Measurements from ENCODE around the gene ECI1. TPM values are rescaled to one million over a fixed set of nuclear protein-coding genes. Genes with fewer than 3 reads are reported as not detected.

Gene ECI1
- total RNA-seq, 1 experiment from 2014 or later: 157 TPM

DNA sequence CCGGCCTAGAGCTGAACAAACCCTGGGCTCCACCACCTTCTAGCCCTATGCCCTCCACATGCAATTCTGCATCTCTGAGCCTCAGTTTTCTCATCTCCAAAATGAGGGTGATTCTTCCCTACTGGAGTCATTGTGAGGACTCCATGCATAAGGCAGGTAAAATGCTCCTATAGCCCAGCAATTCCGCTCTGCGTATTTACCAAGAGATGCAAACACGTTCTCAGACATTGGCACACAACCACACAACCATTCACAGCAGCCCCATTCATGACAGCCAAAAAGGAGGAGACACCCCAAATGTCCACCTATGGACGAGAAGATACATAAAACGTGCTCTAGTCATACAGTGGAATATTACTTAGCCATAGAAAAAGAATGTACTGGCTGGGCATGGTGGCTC, 51.1 kb downstream of the ECI1 start:
- no peaks in the 10 kb centered on the region for H3K9me3 ChIP-seq
- CTCF ChIA-PET: no interaction called here
- no peak for DNase-seq
- H3K4me3 ChIP-seq (ENCODE audit: low read depth, low read length): no peak overlapping the region
- TF ChIP-seq, protein P1, sequence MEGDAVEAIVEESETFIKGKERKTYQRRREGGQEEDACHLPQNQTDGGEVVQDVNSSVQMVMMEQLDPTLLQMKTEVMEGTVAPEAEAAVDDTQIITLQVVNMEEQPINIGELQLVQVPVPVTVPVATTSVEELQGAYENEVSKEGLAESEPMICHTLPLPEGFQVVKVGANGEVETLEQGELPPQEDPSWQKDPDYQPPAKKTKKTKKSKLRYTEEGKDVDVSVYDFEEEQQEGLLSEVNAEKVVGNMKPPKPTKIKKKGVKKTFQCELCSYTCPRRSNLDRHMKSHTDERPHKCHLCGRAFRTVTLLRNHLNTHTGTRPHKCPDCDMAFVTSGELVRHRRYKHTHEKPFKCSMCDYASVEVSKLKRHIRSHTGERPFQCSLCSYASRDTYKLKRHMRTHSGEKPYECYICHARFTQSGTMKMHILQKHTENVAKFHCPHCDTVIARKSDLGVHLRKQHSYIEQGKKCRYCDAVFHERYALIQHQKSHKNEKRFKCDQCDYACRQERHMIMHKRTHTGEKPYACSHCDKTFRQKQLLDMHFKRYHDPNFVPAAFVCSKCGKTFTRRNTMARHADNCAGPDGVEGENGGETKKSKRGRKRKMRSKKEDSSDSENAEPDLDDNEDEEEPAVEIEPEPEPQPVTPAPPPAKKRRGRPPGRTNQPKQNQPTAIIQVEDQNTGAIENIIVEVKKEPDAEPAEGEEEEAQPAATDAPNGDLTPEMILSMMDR (IDR thresholded peaks at IDR 0.05; ENCODE audit: insufficient read depth in 1 of 2, low read depth in 1 of 2, low read length in 1 of 2, severe bottlenecking in 1 of 2, unreplicated experiment in 1 of 2): no peak
- peaks cover 7% of the 10 kb centered on the region for H3K4me1 Mint-ChIP-seq (ENCODE audit: low read depth, unreplicated experiment)
- H3K4me3 Mint-ChIP-seq (ENCODE audit: unreplicated experiment): no peak overlapping the region
- no peaks in the 10 kb centered on the region for H3K9me3 Mint-ChIP-seq (ENCODE audit: unreplicated experiment)
- H3K27ac Mint-ChIP-seq (ENCODE audit: unreplicated experiment): no peak overlapping the region
- H3K4me1 ChIP-seq: peaks cover 4% of the 10 kb centered on the region
- H3K36me3 ChIP-seq (ENCODE audit: control insufficient read depth, insufficient read depth, low read length): no peaks in the 10 kb centered on the region
- H3K27me3 Mint-ChIP-seq (ENCODE audit: insufficient read depth, unreplicated experiment): no peaks in the 10 kb centered on the region
- no peaks in the 10 kb centered on the region for H3K27me3 ChIP-seq (replicated peaks; ENCODE audit: control insufficient read depth, insufficient read depth, low read length)
- intact Hi-C loops (cut with micrococcal nuclease; ENCODE audit: unreplicated experiment): no loop called here
- peaks cover 15% of the 10 kb centered on the region for H3K36me3 Mint-ChIP-seq (ENCODE audit: insufficient read depth, unreplicated experiment)
- POLR2A ChIA-PET: no interaction called here
- no TSS peak for BruUV-seq (replicated peaks)

DNA sequence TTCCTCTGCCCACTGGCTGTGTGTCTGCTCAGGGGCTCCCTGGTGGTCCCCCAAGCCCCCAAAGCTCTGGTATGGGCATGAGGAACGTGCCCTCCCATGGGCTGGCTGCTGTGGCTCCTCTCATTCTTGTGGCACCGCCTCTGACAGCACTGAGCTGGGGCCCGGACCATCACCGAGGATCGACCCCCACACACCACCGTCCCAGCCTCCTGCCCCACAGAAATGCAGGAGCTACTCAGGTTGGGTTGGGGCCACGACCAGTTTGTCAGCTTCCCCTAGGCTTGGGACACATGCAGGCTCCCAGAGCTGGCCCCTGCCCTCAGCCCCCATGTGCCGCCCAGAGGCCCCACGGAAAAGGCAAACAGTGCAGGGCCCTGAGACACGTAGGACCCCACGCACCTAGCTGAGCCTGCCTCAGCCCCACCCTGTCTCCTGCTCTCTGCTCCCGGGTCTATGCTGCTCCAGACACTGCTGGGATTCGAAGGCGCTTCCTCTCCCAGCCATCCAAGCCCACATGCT, 51.7 kb downstream of the ECI1 start:
- TF ChIP-seq, protein P1 (IDR thresholded peaks at IDR 0.05; ENCODE audit: insufficient read depth in 1 of 2, low read depth in 1 of 2, low read length in 1 of 2, severe bottlenecking in 1 of 2, unreplicated experiment in 1 of 2): no peak
- Mint-ChIP-seq H3K36me3 (ENCODE audit: insufficient read depth, unreplicated experiment) (peaks cover 13% of the 10 kb centered on the region), H3K27ac (ENCODE audit: unreplicated experiment) (no peak overlapping the region), H3K27me3 (ENCODE audit: insufficient read depth, unreplicated experiment) (no peaks in the 10 kb centered on the region), H3K4me3 (ENCODE audit: unreplicated experiment) (no peak overlapping the region), H3K9me3 (ENCODE audit: unreplicated experiment) (no peaks in the 10 kb centered on the region), H3K4me1 (ENCODE audit: low read depth, unreplicated experiment) (peaks cover 5% of the 10 kb centered on the region)
- POLR2A ChIA-PET: no interaction called here
- BruUV-seq (replicated peaks): no TSS peak
- CTCF ChIA-PET: interaction anchor here (0.7 kb wide), 1 partner anchor 652 kb away, joined by 3 read pairs; no protein-coding TSS in a partner anchor
- intact Hi-C loops (cut with micrococcal nuclease; ENCODE audit: unreplicated experiment): no loop called here
- Histone ChIP-seq H3K4me1 (peaks cover 9% of the 10 kb centered on the region), H3K9me3 (no peaks in the 10 kb centered on the region), H3K27me3 (replicated peaks; ENCODE audit: control insufficient read depth, insufficient read depth, low read length) (no peaks in the 10 kb centered on the region), H3K36me3 (ENCODE audit: control insufficient read depth, insufficient read depth, low read length) (no peaks in the 10 kb centered on the region), H3K4me3 (ENCODE audit: low read depth, low read length) (no peak overlapping the region)
- DNase-seq: no peak

DNA sequence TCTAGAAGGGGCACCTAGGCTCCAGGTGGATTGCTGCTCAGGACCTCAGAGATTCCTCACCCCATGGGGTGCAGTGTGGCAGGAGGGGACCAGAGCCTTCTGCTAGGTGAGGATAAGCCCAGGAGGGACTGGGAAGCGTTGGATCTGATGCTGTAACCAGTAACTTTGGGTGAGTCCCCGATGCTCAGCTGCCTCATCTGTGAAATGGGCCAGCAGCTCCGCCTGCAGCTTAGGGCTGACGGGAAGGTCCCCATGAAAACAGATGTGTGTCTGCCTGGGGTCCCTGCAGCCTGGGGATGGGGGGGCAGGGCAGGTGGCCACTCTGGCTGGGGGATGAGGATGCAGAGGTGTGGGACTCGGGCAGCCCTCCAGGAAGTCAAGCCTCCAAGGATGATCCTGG, 52.3 kb downstream of the ECI1 start:
- no peak overlapping the region for H3K27ac Mint-ChIP-seq (ENCODE audit: unreplicated experiment)
- intact Hi-C loops (cut with micrococcal nuclease; ENCODE audit: unreplicated experiment): no loop called here
- ChIA-PET CTCF (interaction anchor here (0.7 kb wide), 1 partner anchor 653 kb away, joined by 3 read pairs; no protein-coding TSS in a partner anchor), POLR2A (no interaction called here)
- TF ChIP-seq, protein P1 (IDR thresholded peaks at IDR 0.05; ENCODE audit: insufficient read depth in 1 of 2, low read depth in 1 of 2, low read length in 1 of 2, severe bottlenecking in 1 of 2, unreplicated experiment in 1 of 2): no peak
- Histone ChIP-seq H3K36me3 (ENCODE audit: control insufficient read depth, insufficient read depth, low read length) (no peaks in the 10 kb centered on the region), H3K4me1 (peaks cover 9% of the 10 kb centered on the region), H3K27me3 (replicated peaks; ENCODE audit: control insufficient read depth, insufficient read depth, low read length) (no peaks in the 10 kb centered on the region), H3K9me3 (no peaks in the 10 kb centered on the region), H3K4me3 (ENCODE audit: low read depth, low read length) (no peak overlapping the region)
- peaks cover 7% of the 10 kb centered on the region for H3K36me3 Mint-ChIP-seq (ENCODE audit: insufficient read depth, unreplicated experiment)
- DNase-seq: no peak
- H3K4me1 Mint-ChIP-seq (ENCODE audit: low read depth, unreplicated experiment): no peaks in the 10 kb centered on the region
- H3K4me3 Mint-ChIP-seq (ENCODE audit: unreplicated experiment): no peak overlapping the region
- no peaks in the 10 kb centered on the region for H3K9me3 Mint-ChIP-seq (ENCODE audit: unreplicated experiment)
- no peaks in the 10 kb centered on the region for H3K27me3 Mint-ChIP-seq (ENCODE audit: insufficient read depth, unreplicated experiment)
- no TSS peak for BruUV-seq (replicated peaks)
